ENCODE data around the gene CMYA5.

Gene CMYA5

GRCh38 chr5:79841172-79841571 is 151.5 kb downstream of the CMYA5 start:
- FAIRE-seq: no peak

DNA sequence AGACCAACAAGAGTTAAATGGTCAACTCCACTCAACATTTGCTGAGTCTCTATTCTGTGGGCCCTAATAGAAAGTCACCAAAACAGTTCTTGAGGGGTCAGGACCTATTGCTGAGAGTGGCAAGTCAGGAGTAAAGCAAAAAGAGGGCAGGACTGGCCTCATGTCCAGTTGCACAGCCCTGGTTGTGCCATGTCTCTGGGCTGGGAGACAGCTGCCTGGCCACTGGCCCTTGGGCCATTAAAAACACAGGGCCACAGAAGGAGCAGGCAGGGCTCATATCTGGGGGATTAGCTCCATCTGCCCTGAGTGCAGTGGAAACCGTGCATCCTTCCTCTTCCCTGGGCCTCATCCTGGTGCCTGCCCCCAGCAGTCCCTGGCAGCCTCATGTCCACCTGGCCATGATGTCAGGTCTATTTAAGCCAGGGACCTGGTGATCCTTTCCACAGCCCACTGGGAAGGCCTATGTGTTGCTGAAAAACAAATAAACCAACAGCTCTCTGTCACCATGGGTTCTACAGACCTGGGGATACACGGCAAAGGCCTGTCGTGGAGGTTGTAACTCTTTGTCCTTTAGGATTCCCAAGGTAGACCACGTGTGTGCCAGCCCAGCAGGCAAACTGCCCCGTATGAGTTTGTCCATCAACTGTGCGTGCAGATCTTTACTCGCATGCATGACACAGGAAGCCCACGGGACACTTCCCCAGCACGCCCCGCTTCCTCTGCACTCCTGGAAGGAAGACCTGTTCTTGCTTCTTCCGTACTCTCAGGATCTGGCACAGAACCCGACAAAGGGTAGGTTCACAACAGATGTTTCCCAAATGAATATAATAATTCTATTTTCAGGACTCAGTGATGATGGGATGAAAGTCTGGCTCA is 152.6 kb downstream of the CMYA5 start:
- FAIRE-seq: no peak

- no peak for FAIRE-seq
Observed at GRCh38 chr5:79842991-79843390, 153.4 kb downstream of the CMYA5 start.

- FAIRE-seq: no peak
Observed at GRCh38 chr5:79843450-79844388, 154.1 kb downstream of the CMYA5 start.

GRCh38 chr5:79844571-79844970 is 154.9 kb downstream of the CMYA5 start:
- no peak for FAIRE-seq

DNA sequence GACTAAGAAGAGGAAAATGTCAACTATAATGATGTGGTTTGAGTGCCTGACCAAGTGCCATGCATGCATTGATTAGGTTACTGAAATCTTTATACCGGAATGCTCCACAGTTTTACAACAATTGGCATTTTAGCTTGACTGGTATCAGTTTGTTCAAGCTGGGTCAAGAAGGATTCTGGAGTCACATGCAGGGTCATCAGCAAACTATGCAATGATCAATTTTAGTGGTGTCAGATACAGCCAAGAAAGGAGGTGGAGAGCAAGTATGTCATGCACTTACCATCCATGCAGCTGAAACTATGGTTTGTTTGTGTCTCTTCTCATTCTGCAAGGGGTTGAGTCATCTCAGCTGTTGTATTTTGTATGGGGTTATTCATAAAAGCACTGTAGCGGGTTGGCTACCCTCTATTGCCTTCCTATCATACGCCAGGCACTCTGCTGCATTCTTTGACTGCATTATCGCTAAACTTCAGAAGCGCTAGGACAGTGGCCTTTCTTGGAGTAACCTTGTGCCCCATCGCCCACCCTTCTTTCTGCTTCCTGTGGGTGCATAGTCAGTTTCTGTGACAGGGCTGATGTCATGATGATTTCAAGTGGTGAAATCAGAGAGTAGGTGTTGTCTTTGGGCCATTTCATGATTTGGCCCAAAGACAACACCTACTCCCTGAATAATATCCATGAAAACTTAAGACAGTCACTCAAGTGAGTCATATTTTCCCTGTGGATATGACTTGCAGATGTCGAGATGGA is 156.0 kb downstream of the CMYA5 start:
- no peak for FAIRE-seq

DNA sequence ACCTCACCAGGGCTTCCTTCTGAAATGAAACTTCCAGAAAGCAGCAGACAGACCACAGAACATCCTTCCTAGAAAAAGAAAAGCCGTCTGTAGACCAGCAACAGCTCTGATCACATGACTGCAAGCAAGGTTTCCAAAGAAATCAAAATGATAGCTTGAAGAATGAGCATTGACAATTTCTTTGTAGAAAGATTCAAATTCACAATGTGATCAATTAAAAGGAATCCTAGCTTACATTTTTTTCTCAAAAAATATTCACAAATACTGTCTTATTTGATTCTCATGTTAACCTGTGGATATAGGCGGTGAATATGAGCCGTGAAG is 156.5 kb downstream of the CMYA5 start:
- FAIRE-seq: no peak

DNA sequence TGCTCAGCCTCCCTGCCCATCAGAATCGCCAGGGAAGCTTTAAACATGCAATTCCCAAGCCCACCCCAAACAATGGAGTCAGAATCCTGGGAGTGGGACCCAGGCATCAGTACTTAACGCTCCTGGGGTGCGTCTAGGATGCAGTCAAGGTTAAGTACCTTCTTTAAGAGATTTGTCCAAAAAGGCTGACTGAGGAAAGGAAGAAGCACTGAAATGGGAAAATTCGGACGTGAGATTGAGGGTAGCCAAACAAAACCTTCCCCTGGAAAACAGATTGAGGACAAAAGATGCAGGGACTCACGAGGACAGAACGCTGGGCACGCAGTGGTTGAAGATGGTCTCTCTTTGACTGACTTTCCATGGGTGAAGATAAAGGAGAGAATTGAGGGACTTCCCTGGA is 157.9 kb downstream of the CMYA5 start:
- FAIRE-seq: no peak

DNA sequence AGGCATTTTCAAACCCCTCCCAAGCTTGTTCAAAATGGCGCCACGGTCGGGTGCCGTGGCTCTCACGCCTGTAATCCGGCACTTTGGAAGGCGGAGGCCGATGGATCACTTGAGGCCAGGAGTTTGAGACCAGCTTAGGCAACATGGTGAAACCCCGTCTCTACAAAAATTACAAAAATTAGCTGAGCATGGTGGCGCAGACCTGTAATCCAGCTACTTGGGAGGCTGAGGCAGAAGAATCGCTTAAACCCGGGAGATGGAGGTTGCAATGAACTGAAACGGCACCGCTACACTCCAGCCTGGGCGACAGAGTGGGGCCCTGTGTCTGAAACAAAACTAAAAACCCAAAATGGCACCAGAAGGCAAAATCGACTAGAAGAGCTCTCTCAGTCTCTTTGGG is 159.4 kb downstream of the CMYA5 start:
- FAIRE-seq: no peak
